Calu3 (cell line): ENCODE results near the gene TNRC18. TPM values are rescaled to one million over a fixed set of nuclear protein-coding genes. Genes with fewer than 3 reads are reported as not detected.

ENCODE experiments used
- BruUV-seq: library from RNA; stranded (reverse); fragments of 400-500 nt; replicated peaks from 2 replicates; lab custom pipeline; 2021; lab: Mats Ljungman, UMichigan
- CTCF ChIA-PET: fragments of 300-600 bp; sonication (Branson Sonifier 250); formaldehyde crosslinking; loops from one replicate; lab custom pipeline; 2022; ENCODE audit warnings: antibody characterized with exemption; lab: Charles Lee
- DNase-seq: peaks from one replicate; pipeline ENCODE4 v3.0.0; 2022
- H3K27ac Mint-ChIP-seq: one replicate; pipeline ENCODE4 v1.8.0; 2022; ENCODE audit warnings: mixed read lengths; ENCODE audit not compliant: unreplicated experiment
- H3K27me3 Mint-ChIP-seq: one replicate; pipeline ENCODE4 v1.8.0; 2022; ENCODE audit warnings: mixed read lengths; ENCODE audit not compliant: unreplicated experiment
- H3K36me3 Mint-ChIP-seq: one replicate; pipeline ENCODE4 v1.8.0; 2022; ENCODE audit warnings: mild to moderate bottlenecking, moderate library complexity, mixed read lengths; ENCODE audit not compliant: insufficient read depth, unreplicated experiment
- H3K4me1 Mint-ChIP-seq: one replicate; pipeline ENCODE4 v1.8.0; 2022; ENCODE audit warnings: mild to moderate bottlenecking, low read depth, mixed read lengths; ENCODE audit not compliant: unreplicated experiment
- H3K4me3 Mint-ChIP-seq: one replicate; pipeline ENCODE4 v1.8.0; 2022; ENCODE audit warnings: mild to moderate bottlenecking, low read depth, moderate library complexity, mixed read lengths; ENCODE audit not compliant: unreplicated experiment
- H3K9me3 Mint-ChIP-seq: one replicate; pipeline ENCODE4 v1.8.0; 2022; ENCODE audit warnings: low read depth, mixed read lengths; ENCODE audit not compliant: unreplicated experiment
- CTCF ChIP-seq: fragments of 200-600 bp; IDR thresholded peaks from one replicate; pipeline ENCODE4 v1.8.0; 2022; ENCODE audit warnings: antibody characterized with exemption; ENCODE audit not compliant: unreplicated experiment
- intact Hi-C: fragments of 100-400 bp; cut with micrococcal nuclease; formaldehyde crosslinking; loops from one replicate; pipeline ENCODE4 v1.10.0; 2022; ENCODE audit not compliant: unreplicated experiment
- total RNA-seq: library from RNA; stranded (reverse); gene quantifications from 2 replicates; pipeline ENCODE4 v1.2.3, GENCODE V29; 2022

TNRC18 gene
- total RNA-seq, 1 experiment from 2014 or later: 213 TPM

DNA sequence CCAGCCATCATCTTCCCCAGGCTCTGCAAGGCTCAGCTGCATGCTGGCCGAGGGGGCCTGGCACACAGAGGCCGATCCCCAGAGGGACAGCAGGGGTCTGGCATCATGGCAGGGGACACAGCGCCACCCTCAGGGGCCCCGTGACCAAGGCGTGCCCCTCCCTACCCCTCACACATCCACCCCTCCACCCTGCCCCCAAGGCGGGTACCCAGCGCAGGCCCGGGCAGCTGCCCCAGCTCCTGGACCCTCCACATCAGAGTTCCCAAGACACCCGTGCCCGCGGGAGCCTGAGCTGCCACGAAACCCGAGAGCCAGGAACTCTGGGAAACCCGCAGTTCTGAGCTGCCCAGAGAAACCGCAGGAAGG, 46.5 kb upstream of the TNRC18 start:
- DNase-seq: no peak
- Mint-ChIP-seq H3K4me1 (no peaks in the 10 kb centered on the region), H3K27ac (no peak overlapping the region), H3K4me3 (no peak overlapping the region), H3K9me3 (no peaks in the 10 kb centered on the region), H3K36me3 (peaks cover 11% of the 10 kb centered on the region), H3K27me3 (no peaks in the 10 kb centered on the region)
- intact Hi-C loops: no loop called here
- no peak for TF ChIP-seq CTCF
- no TSS peak for BruUV-seq
- CTCF ChIA-PET: interaction anchor here (1.1 kb wide), 1 partner anchor 141 kb away, joined by 4 read pairs; no protein-coding TSS in a partner anchor

GRCh38 chr7:5469375-5470166, 45.9 kb upstream of the TNRC18 start:
- intact Hi-C loops: no loop called here
- CTCF ChIA-PET: interaction anchor here (1.1 kb wide), 1 partner anchor 142 kb away, joined by 4 read pairs; no protein-coding TSS in a partner anchor
- no peak overlapping the region for H3K4me3 Mint-ChIP-seq
- peaks cover 8% of the 10 kb centered on the region for H3K36me3 Mint-ChIP-seq
- DNase-seq: no peak
- H3K4me1 Mint-ChIP-seq: no peaks in the 10 kb centered on the region
- H3K27ac Mint-ChIP-seq: no peak overlapping the region
- BruUV-seq: no TSS peak
- H3K27me3 Mint-ChIP-seq: no peaks in the 10 kb centered on the region
- no peak for TF ChIP-seq CTCF
- no peaks in the 10 kb centered on the region for H3K9me3 Mint-ChIP-seq

DNA sequence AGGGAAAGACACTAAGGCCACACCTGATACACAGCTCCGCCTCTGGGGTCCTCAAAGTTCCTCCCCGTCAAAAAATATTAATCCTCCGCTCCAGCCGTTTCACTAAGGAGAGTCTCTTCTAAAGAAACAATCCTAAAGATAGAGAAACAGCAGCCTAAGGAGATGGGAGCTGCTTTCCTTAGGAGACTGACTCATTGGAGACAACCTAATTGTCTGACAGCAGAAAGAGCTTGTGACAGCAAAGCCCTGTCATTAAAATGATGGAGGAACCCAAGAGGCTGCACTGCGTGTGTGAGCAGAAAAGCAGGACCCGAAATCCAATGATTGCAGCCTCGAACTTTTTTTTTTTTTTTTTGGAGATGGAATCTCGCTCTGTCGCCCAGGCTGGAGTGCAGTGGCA, 44.0 kb upstream of the TNRC18 start:
- TF ChIP-seq CTCF: no peak
- intact Hi-C loops: no loop called here
- CTCF ChIA-PET: interaction anchor here (0.5 kb wide), 1 partner anchor 44 kb away, joined by 3 read pairs; the partner anchor contains the start of gene TNRC18
- no peak overlapping the region for H3K4me3 Mint-ChIP-seq
- no peaks in the 10 kb centered on the region for H3K27me3 Mint-ChIP-seq
- H3K27ac Mint-ChIP-seq: no peak overlapping the region
- H3K36me3 Mint-ChIP-seq: no peaks in the 10 kb centered on the region
- no peaks in the 10 kb centered on the region for H3K9me3 Mint-ChIP-seq
- no TSS peak for BruUV-seq
- H3K4me1 Mint-ChIP-seq: no peaks in the 10 kb centered on the region
- no peak for DNase-seq

DNA sequence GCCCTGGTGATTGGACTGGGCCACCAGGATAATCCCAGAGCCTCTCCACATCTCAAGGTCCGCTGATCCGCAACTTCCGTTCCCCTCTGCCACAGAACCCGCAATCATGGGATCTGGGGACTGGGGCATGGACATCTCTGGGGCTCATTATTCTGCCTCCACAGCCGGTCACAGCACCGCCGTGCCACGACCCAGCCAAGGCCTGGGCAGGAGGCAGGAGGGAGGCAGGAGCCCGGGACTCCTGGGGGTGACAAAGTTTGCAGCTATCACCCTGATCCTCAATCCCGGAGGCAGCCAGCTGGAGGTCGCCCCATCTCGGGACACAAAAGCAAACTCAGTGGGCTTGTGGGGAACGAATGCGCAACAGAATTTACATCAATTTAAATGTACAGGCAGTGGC, 42.9 kb upstream of the TNRC18 start:
- intact Hi-C loops: no loop called here
- H3K4me3 Mint-ChIP-seq: no peak overlapping the region
- CTCF ChIA-PET: no interaction called here
- no TSS peak for BruUV-seq
- no peaks in the 10 kb centered on the region for H3K4me1 Mint-ChIP-seq
- H3K9me3 Mint-ChIP-seq: no peaks in the 10 kb centered on the region
- DNase-seq: no peak
- TF ChIP-seq CTCF: no peak
- no peaks in the 10 kb centered on the region for H3K36me3 Mint-ChIP-seq
- H3K27ac Mint-ChIP-seq: no peak overlapping the region
- no peaks in the 10 kb centered on the region for H3K27me3 Mint-ChIP-seq
